Mucosa of descending colon (tissue), 3 donors: ENCODE results near the gene MKKS. TPM values are rescaled to one million over a fixed set of nuclear protein-coding genes. Genes with fewer than 3 reads are reported as not detected.

Experiments used
- ATAC-seq: fragments of 200-7000 bp; cut with Tn5 transposase; one replicate; pipeline ENCODE4 v1.9.1; 2020; ENCODE audit warnings: mild to moderate bottlenecking, moderate library complexity
- DNase-seq, 3 donors: peaks; one replicate each; pipeline ENCODE4 v3.0.0-alpha.2; 2020
- H3K36me3 ChIP-seq: fragments of 200-600 bp; one replicate; pipeline ENCODE4 v1.8.0; 2021; ENCODE audit warnings: low read depth, mild to moderate bottlenecking
- H3K4me1 ChIP-seq: fragments of 200-600 bp; one replicate; pipeline ENCODE4 v1.8.0; 2021; ENCODE audit warnings: low read depth, mild to moderate bottlenecking
- H3K4me3 ChIP-seq: fragments of 200-600 bp; one replicate; pipeline ENCODE4 v1.8.0; 2021; ENCODE audit warnings: mild to moderate bottlenecking
- H3K9me3 ChIP-seq: fragments of 200-600 bp; one replicate; pipeline ENCODE4 v1.8.0; 2021; ENCODE audit warnings: mild to moderate bottlenecking
- intact Hi-C, 2 donors: fragments of 100-400 bp; cut with DNase I in 1 of 2; cut with micrococcal nuclease in 1 of 2; formaldehyde crosslinking; loops; one replicate each; pipeline versions ENCODE4 v1.11.0 to v1.11.1; 2022; cut with DNase I, micrococcal nuclease
- total RNA-seq, 3 donors: library from RNA; stranded (reverse); fragmentation: NEBNext Ultra II Directional in 2 of 3; extraction: Animal tissue kit (Norgen Biotek cat#: 25700) in 2 of 3; gene quantifications; one replicate each; pipeline versions ENCODE4 v1.2.1 to v1.2.4, GENCODE V29; 2021 to 2023
- TF ChIP-seq, protein P1 (sequence below): fragments of 200-600 bp; IDR thresholded peaks from one replicate; pipeline ENCODE4 v1.8.0; 2022; ENCODE audit warnings: antibody characterized with exemption, mild to moderate bottlenecking
- donor health status: DM: no; HTN: no; CAD: no; lungs with moderate emphysema.
- donor health status: DM: no; HTN: no; CAD: no.
- donor health status: DM: no; HTN: yes; CAD: no.

The MKKS gene
- total RNA-seq, 3 donors from 2014 or later: 21.1 to 30.0 (median 28.2) TPM

DNA sequence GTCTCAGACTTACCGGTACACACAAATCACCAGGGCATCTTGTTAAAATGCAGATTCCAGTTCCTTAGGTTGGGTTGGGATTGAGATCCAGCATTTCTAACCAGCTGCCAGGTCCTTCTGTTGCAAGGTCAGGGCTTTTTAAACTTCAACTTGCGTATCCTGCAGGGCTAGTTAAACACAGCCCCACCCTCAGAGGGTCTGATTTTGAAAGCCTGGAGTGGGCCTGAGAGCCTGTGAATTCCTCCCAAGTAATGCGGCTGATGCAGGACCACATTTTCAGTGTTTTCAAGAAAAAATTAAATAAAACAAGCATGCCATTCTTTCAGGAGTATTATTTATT lies 65.3 kb downstream of the MKKS start:
- no peak for ATAC-seq
- intact Hi-C loops: no loop called here

DNA sequence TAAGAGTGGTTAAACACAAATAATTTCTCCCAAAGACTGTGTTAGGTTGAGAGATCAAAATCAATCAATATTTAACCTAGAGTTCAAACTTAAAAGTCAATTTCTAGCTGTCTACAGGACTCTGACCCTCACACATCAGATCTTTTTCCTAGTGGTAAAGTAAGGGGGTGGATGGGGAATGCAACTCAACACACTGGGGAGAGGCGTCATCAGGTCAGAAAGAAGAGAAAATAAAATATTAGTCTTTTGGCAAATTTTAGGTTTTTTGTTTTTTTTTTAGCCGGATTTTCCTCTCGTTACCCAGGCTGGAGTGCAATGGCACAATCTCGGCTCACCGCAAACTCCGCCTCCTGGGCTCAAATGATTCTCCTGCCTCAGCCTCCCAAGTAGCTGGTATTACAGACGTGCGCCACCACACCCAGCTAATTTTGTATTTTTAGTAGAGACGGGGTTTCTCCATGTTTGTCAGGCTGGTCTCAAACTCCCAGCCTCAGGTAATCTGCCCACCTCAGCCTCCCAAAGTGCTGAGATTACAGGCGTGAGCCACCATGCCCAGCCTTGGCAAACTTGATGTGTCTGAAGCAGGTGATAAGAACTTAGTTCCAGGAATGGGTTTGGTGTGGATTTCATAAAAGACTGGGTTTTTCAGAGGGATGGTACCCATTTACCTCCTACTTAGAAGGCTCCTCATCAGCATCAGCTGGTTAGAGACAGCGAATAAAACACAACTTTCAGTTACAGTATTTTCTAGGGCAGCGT lies 65.9 kb downstream of the MKKS start:
- TF ChIP-seq, protein P1, sequence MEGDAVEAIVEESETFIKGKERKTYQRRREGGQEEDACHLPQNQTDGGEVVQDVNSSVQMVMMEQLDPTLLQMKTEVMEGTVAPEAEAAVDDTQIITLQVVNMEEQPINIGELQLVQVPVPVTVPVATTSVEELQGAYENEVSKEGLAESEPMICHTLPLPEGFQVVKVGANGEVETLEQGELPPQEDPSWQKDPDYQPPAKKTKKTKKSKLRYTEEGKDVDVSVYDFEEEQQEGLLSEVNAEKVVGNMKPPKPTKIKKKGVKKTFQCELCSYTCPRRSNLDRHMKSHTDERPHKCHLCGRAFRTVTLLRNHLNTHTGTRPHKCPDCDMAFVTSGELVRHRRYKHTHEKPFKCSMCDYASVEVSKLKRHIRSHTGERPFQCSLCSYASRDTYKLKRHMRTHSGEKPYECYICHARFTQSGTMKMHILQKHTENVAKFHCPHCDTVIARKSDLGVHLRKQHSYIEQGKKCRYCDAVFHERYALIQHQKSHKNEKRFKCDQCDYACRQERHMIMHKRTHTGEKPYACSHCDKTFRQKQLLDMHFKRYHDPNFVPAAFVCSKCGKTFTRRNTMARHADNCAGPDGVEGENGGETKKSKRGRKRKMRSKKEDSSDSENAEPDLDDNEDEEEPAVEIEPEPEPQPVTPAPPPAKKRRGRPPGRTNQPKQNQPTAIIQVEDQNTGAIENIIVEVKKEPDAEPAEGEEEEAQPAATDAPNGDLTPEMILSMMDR: no peak
- no peaks in the 10 kb centered on the region for H3K4me1 ChIP-seq
- no peaks in the 10 kb centered on the region for H3K9me3 ChIP-seq
- intact Hi-C loops: no loop called here
- DNase-seq (no peak), ATAC-seq (no peak)
- no peaks in the 10 kb centered on the region for H3K36me3 ChIP-seq
- H3K4me3 ChIP-seq: no peak overlapping the region

More for the DNA sequence above, 65.3 kb downstream of the MKKS start:
- H3K4me3 ChIP-seq: no peak overlapping the region
- no peaks in the 10 kb centered on the region for H3K36me3 ChIP-seq
- H3K9me3 ChIP-seq: no peaks in the 10 kb centered on the region
- TF ChIP-seq, protein P1: no peak
- H3K4me1 ChIP-seq: no peaks in the 10 kb centered on the region
- no peak for DNase-seq

DNA sequence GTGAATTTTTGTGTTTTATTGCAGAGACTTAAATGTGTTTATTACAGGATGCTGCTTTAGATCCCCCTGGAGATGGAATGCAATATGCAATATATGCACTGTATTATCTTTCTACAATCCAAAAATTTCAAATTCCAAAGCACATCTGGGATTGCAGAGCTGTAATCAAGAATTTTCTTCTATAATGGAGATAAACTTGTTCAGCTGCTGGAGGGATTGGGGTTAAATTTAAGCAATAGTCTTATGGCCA lies 66.4 kb downstream of the MKKS start:
- Histone ChIP-seq H3K4me1 (no peaks in the 10 kb centered on the region), H3K9me3 (no peaks in the 10 kb centered on the region), H3K4me3 (no peak overlapping the region), H3K36me3 (no peaks in the 10 kb centered on the region)
- ATAC-seq (no peak), DNase-seq (no peak)
- TF ChIP-seq, protein P1: no peak
- intact Hi-C loops: no loop called here

DNA sequence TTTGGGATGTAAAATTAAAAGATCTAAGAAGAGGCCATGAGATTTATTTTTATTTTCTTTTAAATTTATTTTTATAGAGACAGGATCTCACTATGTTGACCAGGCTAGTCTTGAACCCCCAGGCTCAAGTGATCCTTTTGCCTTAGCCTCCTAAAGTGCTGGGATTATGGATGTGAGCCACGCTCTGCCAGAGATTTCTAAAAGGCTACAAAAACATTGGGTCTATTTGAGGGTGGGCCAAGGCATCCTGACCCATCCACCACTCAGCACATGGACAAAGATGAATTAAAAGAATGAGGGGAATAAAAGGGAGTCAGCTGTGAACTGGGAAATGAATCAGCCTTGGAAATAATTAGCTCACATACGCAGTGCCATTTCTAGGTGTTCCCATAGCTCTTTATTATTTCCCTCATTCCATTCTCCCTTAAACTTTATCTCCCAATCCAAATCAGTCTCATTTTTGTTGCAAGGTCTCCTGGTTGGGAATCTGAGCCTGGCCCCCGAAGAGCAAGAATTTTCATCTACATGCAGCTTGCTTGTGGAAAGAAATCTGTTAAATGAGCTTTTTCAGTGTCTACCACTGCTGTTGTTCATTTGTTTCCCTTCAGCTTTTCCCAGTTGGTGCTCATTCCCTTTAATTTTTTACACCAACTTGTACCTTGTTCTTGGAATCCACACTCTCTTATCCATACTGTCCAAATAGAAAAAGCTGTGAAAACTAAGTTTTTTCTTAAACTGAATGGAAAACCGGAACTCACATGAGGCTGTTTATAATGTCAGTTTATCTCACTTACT lies 66.9 kb downstream of the MKKS start:
- Histone ChIP-seq H3K4me1 (no peaks in the 10 kb centered on the region), H3K4me3 (no peak overlapping the region), H3K36me3 (no peaks in the 10 kb centered on the region), H3K9me3 (no peaks in the 10 kb centered on the region)
- no peak for DNase-seq
- intact Hi-C loops: no loop called here
- ATAC-seq: no peak
- TF ChIP-seq, protein P1: no peak

DNA sequence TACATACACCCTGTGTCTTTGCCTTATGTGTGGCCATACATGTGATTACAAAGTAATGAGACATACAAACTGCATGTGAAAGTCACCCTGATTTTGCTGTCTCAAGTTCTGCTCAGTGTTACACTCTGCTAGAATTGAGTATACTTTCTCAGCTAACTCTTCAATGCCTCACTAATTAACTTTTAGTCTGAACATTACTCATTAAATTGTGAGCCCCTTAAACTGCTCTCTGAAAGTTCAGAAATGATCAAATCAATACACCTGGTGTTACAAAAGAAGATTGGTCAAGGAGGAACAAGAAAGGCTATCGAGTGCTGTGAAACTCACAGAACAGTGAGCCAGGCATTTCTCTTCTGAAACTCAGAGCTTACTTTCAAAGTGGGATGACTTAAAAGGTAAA lies 71.3 kb downstream of the MKKS start:
- TF ChIP-seq, protein P1: no peak
- no peak for DNase-seq
- Histone ChIP-seq H3K4me3 (no peak overlapping the region), H3K36me3 (no peaks in the 10 kb centered on the region), H3K9me3 (no peaks in the 10 kb centered on the region), H3K4me1 (no peaks in the 10 kb centered on the region)
- intact Hi-C loops: no loop called here
- no peak for ATAC-seq
